ENCODE data around the gene ZNF576.
A peak's percentile ranks its signal among the peaks of the same experiment; 100 is the strongest.

Gene ZNF576

GRCh38 chr19:43618921-43619261 lies 22.5 kb downstream of the ZNF576 start:
- peaks cover 30% of the 10 kb centered on the region for H3K36me3 Mint-ChIP-seq (ENCODE audit: low read depth)
- H3K4me3 Mint-ChIP-seq: peak overlapping the region; percentile 89
- DNase-seq: no peak
- H3K27me3 Mint-ChIP-seq (ENCODE audit: low read depth, poor library complexity): no peaks in the 10 kb centered on the region
- H3K27ac Mint-ChIP-seq: peak overlapping the region; percentile 97
- TF ChIP-seq CTCF (IDR thresholded peaks at IDR 0.05): no peak
- peaks cover 52% of the 10 kb centered on the region for H3K4me1 Mint-ChIP-seq
- H3K9me3 Mint-ChIP-seq: no peaks in the 10 kb centered on the region

GRCh38 chr19:43619262-43620060 lies 23.1 kb downstream of the ZNF576 start, which contains the start of gene ZNF428:
Gene ZNF428, minus strand, starts transcription at chr19:43619629. Its CDS starts 5,325 bp downstream, at chr19:43614304.
- no peak for TF ChIP-seq CTCF (IDR thresholded peaks at IDR 0.05)
- no peaks in the 10 kb centered on the region for H3K9me3 Mint-ChIP-seq

GRCh38 chr19:43620061-43621001 lies 23.9 kb downstream of the ZNF576 start:
- H3K4me3 Mint-ChIP-seq: peak overlapping the region; percentile 89
- no peaks in the 10 kb centered on the region for H3K9me3 Mint-ChIP-seq
- peak overlapping the region; percentile 100 for H3K27ac Mint-ChIP-seq
- no peaks in the 10 kb centered on the region for H3K27me3 Mint-ChIP-seq (ENCODE audit: low read depth, poor library complexity)
- peak; percentile 89 for DNase-seq
- no peak for TF ChIP-seq CTCF (IDR thresholded peaks at IDR 0.05)
- H3K4me1 Mint-ChIP-seq: peaks cover 48% of the 10 kb centered on the region
- peaks cover 32% of the 10 kb centered on the region for H3K36me3 Mint-ChIP-seq (ENCODE audit: low read depth)

More at GRCh38 chr19:43619262-43620060, 23.1 kb downstream of the ZNF576 start, which contains the start of gene ZNF428:
- peaks cover 30% of the 10 kb centered on the region for H3K36me3 Mint-ChIP-seq (ENCODE audit: low read depth)
- H3K27me3 Mint-ChIP-seq (ENCODE audit: low read depth, poor library complexity): no peaks in the 10 kb centered on the region
- DNase-seq: peak; percentile 88
- H3K4me3 Mint-ChIP-seq: peak within 1 kb of the TSS; percentile 89
- H3K4me1 Mint-ChIP-seq: peaks cover 52% of the 10 kb centered on the region
- peak within 1 kb of the TSS; percentile 100 for H3K27ac Mint-ChIP-seq

GRCh38 chr19:43622070-43622469 lies 25.7 kb downstream of the ZNF576 start:
- H3K9me3 Mint-ChIP-seq: no peaks in the 10 kb centered on the region
- peaks cover 43% of the 10 kb centered on the region for H3K36me3 Mint-ChIP-seq (ENCODE audit: low read depth)
- H3K4me3 Mint-ChIP-seq: no peak overlapping the region
- H3K27me3 Mint-ChIP-seq (ENCODE audit: low read depth, poor library complexity): no peaks in the 10 kb centered on the region
- no peak for DNase-seq
- no peak for TF ChIP-seq CTCF (IDR thresholded peaks at IDR 0.05)
- peaks cover 36% of the 10 kb centered on the region for H3K4me1 Mint-ChIP-seq
- no peak overlapping the region for H3K27ac Mint-ChIP-seq

- Mint-ChIP-seq H3K27ac (peak overlapping the region; percentile 68), H3K27me3 (ENCODE audit: low read depth, poor library complexity) (no peaks in the 10 kb centered on the region), H3K4me3 (no peak overlapping the region), H3K36me3 (ENCODE audit: low read depth) (peaks cover 45% of the 10 kb centered on the region), H3K4me1 (peaks cover 42% of the 10 kb centered on the region), H3K9me3 (no peaks in the 10 kb centered on the region)
- DNase-seq: no peak
- no peak for TF ChIP-seq CTCF (IDR thresholded peaks at IDR 0.05)
Measured at GRCh38 chr19:43622956-43623355, 26.6 kb downstream of the ZNF576 start.
